IPS DF 6.9 (cell line): ENCODE data around the gene TRPV6.
A peak's percentile ranks its signal among the peaks of the same experiment; 100 is the strongest.

Experiments
- DNase-seq: peaks from one replicate; pipeline ENCODE4 v3.0.0-alpha.2; 2013; ENCODE audit warnings: low read depth, low spot score
- H3K27ac ChIP-seq: one replicate; pipeline ENCODE4 v1.5.1; 2013; ENCODE audit warnings: low read length, control low read depth
- H3K27me3 ChIP-seq: 2 replicates; pipeline ENCODE4 v1.6.1; 2013; ENCODE audit warnings: mild to moderate bottlenecking, low read length; ENCODE audit not compliant: control insufficient read depth, insufficient read depth
- H3K36me3 ChIP-seq: 2 replicates; pipeline ENCODE4 v1.6.1; 2013; ENCODE audit warnings: low read length; ENCODE audit not compliant: control insufficient read depth, insufficient read depth
- H3K4me1 ChIP-seq: 2 replicates; pipeline ENCODE4 v1.6.1; 2013; ENCODE audit warnings: low read length; ENCODE audit not compliant: control insufficient read depth, insufficient read depth
- H3K4me3 ChIP-seq: 2 replicates; pipeline ENCODE4 v1.5.1; 2013; ENCODE audit warnings: mild to moderate bottlenecking, low read length
- H3K9me3 ChIP-seq: 2 replicates; pipeline ENCODE4 v1.6.1; 2013; ENCODE audit warnings: low read length, inconsistent platforms; ENCODE audit not compliant: control insufficient read depth, insufficient read depth
- WGBS: extraction: QIAGEN DNeasy Blood & Tissue Kit; methylation state at CpG from one replicate; pipeline ENCODE4 v1.1.7; 2013; ENCODE audit warnings: mixed read lengths, missing lambda C conversion rate; ENCODE audit not compliant: insufficient read length, insufficient coverage; 5-methylcytosine and 5-hydroxymethylcytosine counted together

Gene TRPV6

GRCh38 chr7:142885311-142886230 lies at the start of gene TRPV6:
TRPV6 (minus strand) TSS chr7:142885745.
- peak; percentile 52 for DNase-seq
- Histone ChIP-seq H3K27me3 (no peaks in the 10 kb centered on the region), H3K9me3 (no peaks in the 10 kb centered on the region)

GRCh38 chr7:142934056-142934455 lies 48.5 kb upstream of the TRPV6 start:
- no CpG with 5 or more reads among the region's 12 CpGs for WGBS
- no peak for DNase-seq
- Histone ChIP-seq H3K9me3 (no peaks in the 10 kb centered on the region), H3K36me3 (no peaks in the 10 kb centered on the region), H3K4me1 (peaks cover 2% of the 10 kb centered on the region; the same call in 1 of the 2 replicates), H3K27ac (no peak overlapping the region), H3K4me3 (no peak overlapping the region), H3K27me3 (no peaks in the 10 kb centered on the region)

More at GRCh38 chr7:142885311-142886230, at the start of gene TRPV6:
- no CpG with 5 or more reads among the region's 16 CpGs for WGBS
- no peaks in the 10 kb centered on the region; the same call in 1 of the 2 replicates for H3K4me1 ChIP-seq
- H3K36me3 ChIP-seq, result no peaks in the 10 kb centered on the region
- no peak within 1 kb of the TSS for H3K27ac ChIP-seq
- H3K4me3 ChIP-seq, result no peak within 1 kb of the TSS

GRCh38 chr7:142933624-142934023 lies 48.1 kb upstream of the TRPV6 start, which contains the start of gene TRPV5:
TRPV5 (minus strand) TSS chr7:142933746; CDS start chr7:142933459, 287 bp downstream.
- WGBS, result no CpG with 5 or more reads among the region's 4 CpGs
- DNase-seq, result no peak

GRCh38 chr7:142933092-142933475 lies 47.5 kb upstream of the TRPV6 start:
- no CpG with 5 or more reads among the region's 7 CpGs for WGBS
- H3K4me3 ChIP-seq, result no peak overlapping the region
- no peak for DNase-seq
- peaks cover 2% of the 10 kb centered on the region; the same call in 1 of the 2 replicates for H3K4me1 ChIP-seq
- no peaks in the 10 kb centered on the region for H3K27me3 ChIP-seq
- H3K9me3 ChIP-seq, result no peaks in the 10 kb centered on the region
- no peaks in the 10 kb centered on the region for H3K36me3 ChIP-seq
- no peak overlapping the region for H3K27ac ChIP-seq

More at GRCh38 chr7:142933624-142934023, 48.1 kb upstream of the TRPV6 start, which contains the start of gene TRPV5:
- Histone ChIP-seq H3K27me3 (no peaks in the 10 kb centered on the region), H3K4me1 (peaks cover 2% of the 10 kb centered on the region; the same call in 1 of the 2 replicates), H3K27ac (no peak within 1 kb of the TSS), H3K4me3 (no peak within 1 kb of the TSS), H3K9me3 (no peaks in the 10 kb centered on the region), H3K36me3 (no peaks in the 10 kb centered on the region)

GRCh38 chr7:142932386-142933091 lies 47.0 kb upstream of the TRPV6 start:
- DNase-seq, result no peak
- no CpG with 5 or more reads among the region's 5 CpGs for WGBS
- H3K4me3 ChIP-seq, result no peak overlapping the region
- H3K9me3 ChIP-seq, result no peaks in the 10 kb centered on the region
- H3K4me1 ChIP-seq, result peaks cover 2% of the 10 kb centered on the region; the same call in 1 of the 2 replicates
- H3K27me3 ChIP-seq, result no peaks in the 10 kb centered on the region
- H3K36me3 ChIP-seq, result no peaks in the 10 kb centered on the region
- no peak overlapping the region for H3K27ac ChIP-seq

GRCh38 chr7:142930126-142930730 lies 44.7 kb upstream of the TRPV6 start:
- Histone ChIP-seq H3K9me3 (no peaks in the 10 kb centered on the region), H3K4me3 (no peak overlapping the region), H3K27ac (no peak overlapping the region), H3K36me3 (no peaks in the 10 kb centered on the region), H3K4me1 (peaks cover 2% of the 10 kb centered on the region; the same call in 1 of the 2 replicates), H3K27me3 (peaks cover 1% of the 10 kb centered on the region; the same call in 1 of the 2 replicates)
- no CpG with 5 or more reads among the region's 11 CpGs for WGBS
- DNase-seq, result no peak

GRCh38 chr7:142927949-142928348 lies 42.4 kb upstream of the TRPV6 start:
- WGBS, result no CpG with 5 or more reads among the region's 8 CpGs
- no peaks in the 10 kb centered on the region for H3K36me3 ChIP-seq
- H3K27me3 ChIP-seq, result peaks cover 1% of the 10 kb centered on the region; the same call in 1 of the 2 replicates
- no peak overlapping the region for H3K4me3 ChIP-seq
- H3K27ac ChIP-seq, result no peak overlapping the region
- peaks cover 2% of the 10 kb centered on the region; the same call in 1 of the 2 replicates for H3K4me1 ChIP-seq
- no peak for DNase-seq
- H3K9me3 ChIP-seq, result no peaks in the 10 kb centered on the region

- Histone ChIP-seq H3K4me3 (no peak overlapping the region), H3K9me3 (no peaks in the 10 kb centered on the region), H3K27ac (no peak overlapping the region), H3K27me3 (peaks cover 1% of the 10 kb centered on the region; the same call in 1 of the 2 replicates), H3K4me1 (no peaks in the 10 kb centered on the region), H3K36me3 (no peaks in the 10 kb centered on the region)
- WGBS, result no CpG with 5 or more reads among the region's 7 CpGs
- no peak for DNase-seq
These were observed 41.7 kb upstream of the TRPV6 start for GRCh38 chr7:142927085-142927745.

GRCh38 chr7:142925413-142925812 lies 39.9 kb upstream of the TRPV6 start:
- Histone ChIP-seq H3K27me3 (peaks cover 1% of the 10 kb centered on the region; the same call in 1 of the 2 replicates), H3K4me3 (no peak overlapping the region), H3K27ac (no peak overlapping the region), H3K4me1 (no peaks in the 10 kb centered on the region), H3K36me3 (no peaks in the 10 kb centered on the region), H3K9me3 (no peaks in the 10 kb centered on the region)
- peak; percentile 27 for DNase-seq
- WGBS, result no CpG with 5 or more reads among the region's 12 CpGs
